ENCODE measurements around the gene DNALI1. TPM values are rescaled to one million over a fixed set of nuclear protein-coding genes. Genes with fewer than 3 reads are reported as not detected.
"Not testable (repeated sequence)": the region's sequence is repeated elsewhere in the genome, so short reads cannot be mapped to it uniquely, and the experiment has no call there.

The DNALI1 gene
- total and polyA plus RNA-seq, 4 donors: 17.8 to 48.5 (median 26.0) TPM

DNA sequence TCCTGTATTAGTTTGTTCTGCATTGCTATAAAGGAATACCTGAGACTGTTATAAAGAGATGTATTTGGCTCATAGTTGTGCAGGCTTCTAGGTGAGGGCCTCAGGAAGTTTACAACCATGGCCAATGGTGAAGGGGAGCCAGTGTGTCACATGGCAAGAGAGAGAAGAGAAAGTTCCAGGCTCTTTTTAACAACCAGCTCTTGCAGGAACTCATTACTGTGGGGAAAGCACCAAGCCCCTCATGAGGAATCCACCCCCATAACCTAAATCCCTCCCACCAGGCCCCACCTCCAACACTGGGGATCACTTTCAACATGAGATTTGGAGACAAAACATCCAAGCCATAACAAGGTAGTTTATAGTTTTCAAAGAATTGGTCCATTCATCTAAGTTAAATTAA is 37.1 kb upstream of the DNALI1 start:
- H3K4me1 ChIP-seq (ENCODE audit: control insufficient read depth in 5 of 5, insufficient read depth in 5 of 5, low read length in 5 of 5): peaks cover 0 to 8% (median 4%) of the 10 kb centered on the region in 5 donors
- TF ChIP-seq, protein P1, sequence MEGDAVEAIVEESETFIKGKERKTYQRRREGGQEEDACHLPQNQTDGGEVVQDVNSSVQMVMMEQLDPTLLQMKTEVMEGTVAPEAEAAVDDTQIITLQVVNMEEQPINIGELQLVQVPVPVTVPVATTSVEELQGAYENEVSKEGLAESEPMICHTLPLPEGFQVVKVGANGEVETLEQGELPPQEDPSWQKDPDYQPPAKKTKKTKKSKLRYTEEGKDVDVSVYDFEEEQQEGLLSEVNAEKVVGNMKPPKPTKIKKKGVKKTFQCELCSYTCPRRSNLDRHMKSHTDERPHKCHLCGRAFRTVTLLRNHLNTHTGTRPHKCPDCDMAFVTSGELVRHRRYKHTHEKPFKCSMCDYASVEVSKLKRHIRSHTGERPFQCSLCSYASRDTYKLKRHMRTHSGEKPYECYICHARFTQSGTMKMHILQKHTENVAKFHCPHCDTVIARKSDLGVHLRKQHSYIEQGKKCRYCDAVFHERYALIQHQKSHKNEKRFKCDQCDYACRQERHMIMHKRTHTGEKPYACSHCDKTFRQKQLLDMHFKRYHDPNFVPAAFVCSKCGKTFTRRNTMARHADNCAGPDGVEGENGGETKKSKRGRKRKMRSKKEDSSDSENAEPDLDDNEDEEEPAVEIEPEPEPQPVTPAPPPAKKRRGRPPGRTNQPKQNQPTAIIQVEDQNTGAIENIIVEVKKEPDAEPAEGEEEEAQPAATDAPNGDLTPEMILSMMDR (IDR thresholded peaks at IDR 0.05; ENCODE audit: control extremely low read depth, extremely low read depth): no peak
- ATAC-seq (ENCODE audit: insufficient read depth, low FRiP score) (no peak), DNase-seq (no peak)
- H3K36me3 ChIP-seq (ENCODE audit: control insufficient read depth in 4 of 4, insufficient read depth in 4 of 4, low read length in 4 of 4): no peaks in the 10 kb centered on the region
- no peaks in the 10 kb centered on the region for H3K27me3 ChIP-seq (ENCODE audit: control insufficient read depth in 3 of 3, insufficient read depth in 3 of 3, low read length in 2 of 3)
- no peaks in the 10 kb centered on the region for H3K9me3 ChIP-seq (ENCODE audit: control insufficient read depth in 4 of 4, insufficient read depth in 3 of 4, low read length in 3 of 4)
- no peak overlapping the region for H3K4me3 ChIP-seq
- no peak overlapping the region for H3K9ac ChIP-seq (ENCODE audit: insufficient read depth in 1 of 2, low read length in 2 of 2)
- H3K27ac ChIP-seq (ENCODE audit: low read depth in 1 of 2, low read length in 1 of 2): no peak overlapping the region

DNA sequence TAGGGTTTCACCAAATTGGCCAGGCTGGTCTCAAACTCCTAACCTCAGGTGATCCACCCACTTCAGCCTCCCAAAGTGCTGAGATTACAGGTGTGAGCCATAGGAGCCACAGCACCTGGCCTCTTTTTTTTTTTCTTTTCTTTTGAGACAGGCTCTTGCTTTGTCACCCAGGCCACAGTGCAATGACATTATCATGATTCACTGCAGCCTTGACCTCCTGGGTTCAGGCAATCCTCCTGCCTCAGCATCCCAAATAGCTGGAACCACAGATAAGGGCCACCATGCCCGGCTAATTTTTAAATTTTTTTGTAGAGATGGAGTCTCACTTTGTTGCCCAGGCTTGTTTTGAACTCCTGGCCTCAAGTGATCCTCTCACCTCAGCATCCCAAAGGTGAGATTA is 26.9 kb upstream of the DNALI1 start:
- H3K9ac ChIP-seq (ENCODE audit: insufficient read depth in 1 of 2, low read length in 2 of 2); DNase-seq; H3K27ac ChIP-seq (ENCODE audit: low read depth in 1 of 2, low read length in 1 of 2); H3K36me3 ChIP-seq (ENCODE audit: control insufficient read depth in 4 of 4, insufficient read depth in 4 of 4, low read length in 4 of 4); H3K4me3 ChIP-seq; H3K9me3 ChIP-seq (ENCODE audit: control insufficient read depth in 4 of 4, insufficient read depth in 3 of 4, low read length in 3 of 4); H3K27me3 ChIP-seq (ENCODE audit: control insufficient read depth in 3 of 3, insufficient read depth in 3 of 3, low read length in 2 of 3); ATAC-seq (ENCODE audit: insufficient read depth, low FRiP score); H3K4me1 ChIP-seq (ENCODE audit: control insufficient read depth in 5 of 5, insufficient read depth in 5 of 5, low read length in 5 of 5): not testable (repeated sequence)
- WGBS, 2 donors: 77 to 90% methylated on average over 1 of the region's 1 CpG

DNA sequence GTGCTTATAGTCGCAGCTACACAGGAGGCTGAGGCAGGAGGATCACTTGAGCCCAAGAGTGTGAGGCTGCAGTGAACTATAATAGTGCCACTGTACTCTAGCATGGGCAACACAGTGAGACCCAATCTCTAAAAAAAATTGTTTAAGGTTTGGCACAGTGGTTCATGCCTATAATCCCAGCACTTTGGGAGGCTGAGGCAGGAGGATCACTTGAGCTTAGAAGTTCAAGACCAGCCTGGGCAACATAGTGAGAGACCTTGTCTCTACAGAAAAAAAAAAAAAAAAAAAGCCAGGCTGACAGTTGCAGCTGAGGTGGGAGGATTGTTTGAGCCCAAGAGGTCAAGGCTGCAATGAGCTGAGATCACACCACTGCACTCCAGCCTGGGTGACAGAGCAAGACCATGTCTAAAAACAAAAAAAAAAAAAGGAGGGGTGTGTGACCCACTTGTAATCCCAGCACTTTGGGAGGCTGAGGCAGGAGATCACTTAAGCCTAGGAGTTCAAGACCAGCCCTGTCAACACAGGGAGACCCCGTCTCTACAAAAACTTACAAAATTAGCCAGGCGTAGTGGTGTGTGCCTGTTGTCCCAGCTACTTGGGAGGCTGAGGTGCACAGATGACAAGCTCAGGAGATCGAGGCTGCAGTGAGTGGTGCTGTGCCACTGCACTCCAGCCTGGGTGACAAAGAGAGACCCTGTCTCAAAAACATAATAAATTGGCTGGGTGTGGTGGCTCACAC is 24.2 kb upstream of the DNALI1 start:
- WGBS, 2 donors: 91 to 95% methylated on average over 4 of the region's 4 CpGs
- H3K9me3 ChIP-seq (ENCODE audit: control insufficient read depth in 4 of 4, insufficient read depth in 3 of 4, low read length in 3 of 4); H3K9ac ChIP-seq (ENCODE audit: insufficient read depth in 1 of 2, low read length in 2 of 2); H3K4me3 ChIP-seq; H3K4me1 ChIP-seq (ENCODE audit: control insufficient read depth in 5 of 5, insufficient read depth in 5 of 5, low read length in 5 of 5); H3K27me3 ChIP-seq (ENCODE audit: control insufficient read depth in 3 of 3, insufficient read depth in 3 of 3, low read length in 2 of 3); H3K27ac ChIP-seq (ENCODE audit: low read depth in 1 of 2, low read length in 1 of 2); ATAC-seq (ENCODE audit: insufficient read depth, low FRiP score); DNase-seq: not testable (repeated sequence)
- H3K36me3 ChIP-seq (ENCODE audit: control insufficient read depth in 4 of 4, insufficient read depth in 4 of 4, low read length in 4 of 4): peaks cover 5 to 15% (median 9%) of the 10 kb centered on the region in 4 donors

DNA sequence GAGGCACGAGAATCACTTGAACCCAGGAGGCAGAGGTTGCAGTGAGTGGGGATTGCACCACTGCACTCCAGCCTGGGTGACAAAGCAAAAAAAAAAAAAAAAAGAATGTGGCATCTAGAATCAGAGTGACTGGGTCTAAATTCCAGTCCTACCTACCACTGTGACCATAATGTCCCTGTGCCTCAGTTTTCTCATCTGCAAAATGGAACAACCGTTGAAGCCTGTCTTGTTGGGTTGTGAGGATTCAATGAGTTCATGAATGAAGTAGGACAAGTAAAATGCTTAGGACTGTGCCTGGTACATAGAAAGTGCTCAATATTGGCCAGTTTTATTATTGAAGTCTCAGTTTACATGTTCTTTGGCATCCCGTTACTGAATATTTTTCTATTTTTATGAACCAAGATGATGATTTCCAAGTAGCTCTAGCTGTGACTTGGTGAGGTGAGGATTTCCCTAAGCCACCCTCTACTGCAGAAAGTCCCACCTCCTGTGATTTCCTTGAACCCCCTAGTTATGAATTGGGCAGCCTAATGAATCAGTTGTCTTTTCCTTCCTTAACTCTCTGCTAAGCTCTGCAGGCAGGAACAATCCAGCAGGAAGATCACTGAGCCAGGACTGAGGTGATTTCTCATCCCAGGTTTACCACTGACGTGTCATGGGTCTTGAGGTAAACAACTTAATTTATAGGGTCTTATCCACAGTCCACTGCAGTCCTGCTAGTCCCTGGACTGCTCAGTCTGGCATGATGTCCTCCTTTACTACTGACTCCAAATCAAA is 23.2 kb upstream of the DNALI1 start:
- TF ChIP-seq, protein P1 (IDR thresholded peaks at IDR 0.05; ENCODE audit: control extremely low read depth, extremely low read depth): no peak
- no peaks in the 10 kb centered on the region for H3K27me3 ChIP-seq (ENCODE audit: control insufficient read depth in 3 of 3, insufficient read depth in 3 of 3, low read length in 2 of 3)
- H3K4me1 ChIP-seq (ENCODE audit: control insufficient read depth in 5 of 5, insufficient read depth in 5 of 5, low read length in 5 of 5): peaks cover 0 to 6% (median 0%) of the 10 kb centered on the region in 5 donors
- no peak overlapping the region for H3K4me3 ChIP-seq
- ATAC-seq (ENCODE audit: insufficient read depth, low FRiP score) (no peak), DNase-seq (no peak)
- H3K36me3 ChIP-seq (ENCODE audit: control insufficient read depth in 4 of 4, insufficient read depth in 4 of 4, low read length in 4 of 4): peaks cover 8 to 20% (median 12%) of the 10 kb centered on the region in 4 donors
- no peaks in the 10 kb centered on the region for H3K9me3 ChIP-seq (ENCODE audit: control insufficient read depth in 4 of 4, insufficient read depth in 3 of 4, low read length in 3 of 4)
- 92 to 93% methylated on average over 4 of the region's 4 CpGs for WGBS, 2 donors
- no peak overlapping the region for H3K9ac ChIP-seq (ENCODE audit: insufficient read depth in 1 of 2, low read length in 2 of 2)
- H3K27ac ChIP-seq (ENCODE audit: low read depth in 1 of 2, low read length in 1 of 2): peak overlapping the region; percentile 53 to 82

Data from lung (tissue), 12 donors.